Measurements from ENCODE around the gene LSM3. TPM values are rescaled to one million over a fixed set of nuclear protein-coding genes. Genes with fewer than 3 reads are reported as not detected.

LSM3 gene
- total and polyA plus RNA-seq, 9 of the 15 experiments (the other 6 are each of a cell fraction or from before 2014, with no cell fraction given), result 33.8 to 203 (median 61.2) TPM

DNA sequence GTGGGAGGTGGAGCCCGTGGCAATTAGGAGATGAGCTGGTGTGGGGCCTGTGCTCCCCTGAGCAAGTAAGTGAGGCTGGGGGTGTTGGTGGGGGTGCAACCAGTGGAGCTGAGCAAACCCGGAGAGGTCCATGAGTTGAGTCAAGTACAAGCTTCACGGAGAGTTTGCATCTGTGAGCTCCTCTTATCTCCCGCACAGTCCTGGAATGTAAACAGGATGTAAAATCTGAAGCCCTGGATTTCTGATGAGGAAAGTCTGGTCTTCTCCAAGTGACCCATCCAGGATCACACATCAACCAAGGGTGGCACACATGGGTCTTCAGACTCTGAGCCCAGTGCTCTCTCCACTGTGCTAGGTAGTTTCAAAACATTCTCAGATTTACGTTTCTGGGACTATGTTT is 67.8 kb downstream of the LSM3 start:
- Histone ChIP-seq H4K20me1 (replicated peaks; ENCODE audit: control insufficient read depth, insufficient read depth, low read length) (no peaks in the 10 kb centered on the region), H3K27me3 (ENCODE audit: control insufficient read depth in 2 of 2, insufficient read depth in 2 of 2, low read length in 2 of 2) (no peaks in the 10 kb centered on the region), H3K9me3 (replicated peaks; ENCODE audit: control insufficient read depth, insufficient read depth, low read depth, low read length) (no peaks in the 10 kb centered on the region), H3K4me3 (no peak overlapping the region), H3K27ac (ENCODE audit: extremely low read depth, low read depth, low read length) (no peak overlapping the region), H3K9ac (ENCODE audit: insufficient read depth in 1 of 2, low read depth in 2 of 2, low read length in 2 of 2) (peak overlapping the region in 1 of 2 experiments; percentile 69; a peak in 2 of 4 replicates), H3K4me2 (ENCODE audit: insufficient read depth, low read length) (no peak overlapping the region), H3K79me2 (ENCODE audit: control insufficient read depth, insufficient read depth, low read length) (no peaks in the 10 kb centered on the region; the same call in 2 of the 3 replicates), H3K36me3 (ENCODE audit: control insufficient read depth, insufficient read depth, low read length) (no peaks in the 10 kb centered on the region; the same call in 2 of the 3 replicates), H3K4me1 (replicated peaks in 1 of 2; ENCODE audit: control insufficient read depth in 2 of 2, insufficient read depth in 2 of 2, low read length in 2 of 2) (peaks cover 29 to 36% of the 10 kb centered on the region in 2 experiments), H3K9me1 (ENCODE audit: control insufficient read depth, insufficient read depth, low read length) (no peaks in the 10 kb centered on the region), H2AFZ (ENCODE audit: low read depth, low read length) (peak overlapping the region; percentile 40; the same call in 1 of the 2 replicates)
- BruUV-seq (replicated peaks), result no TSS peak
- intact Hi-C loops (cut with micrococcal nuclease) (no loop called here), in situ Hi-C loops (cut with MboI) (no loop called here)
- ATAC-seq (peak; percentile 26), FAIRE-seq (peak; percentile 19), DNase-seq (ENCODE audit: extremely low read depth in 1 of 4, low spot score in 3 of 4) (no peak)
- CTCF ChIA-PET (ENCODE audit: low intra/inter-chr PET ratio), result no interaction called here
- POLR2A ChIA-PET, result interaction anchor here (1.2 to 1.8 kb wide), 2 partner anchors 11 to 67 kb away, joined by 6 to 7 read pairs; no protein-coding TSS in a partner anchor
- 35% methylated on average over 5 of the region's 5 CpGs for WGBS (ENCODE audit: insufficient coverage, low coverage, missing lambda C conversion rate)
- TF ChIP-seq MEIS2 (IDR thresholded peaks at IDR 0.05; ENCODE audit: partially characterized antibody) (no peak), ZNF212 (CRISPR knock-in tag; IDR thresholded peaks at IDR 0.05) (no peak), KDM1A (IDR thresholded peaks at IDR 0.05) (peak in 1 of 2 experiments; percentile 48; a peak in 2 of 4 replicates), POLR2G (IDR thresholded peaks at IDR 0.05; ENCODE audit: low read depth, low read length) (0 out of 2 replicates have a peak, but pooled peaks have one; percentile 44), DMBX1 (CRISPR knock-in tag; IDR thresholded peaks at IDR 0.05; ENCODE audit: borderline replicate concordance) (peak; percentile 51; the same call in 1 of the 2 replicates), TEAD4 (IDR thresholded peaks at IDR 0.05; ENCODE audit: low read length) (peak; percentile 42; the same call in 1 of the 2 replicates), TEAD4 (CRISPR knock-in tag; IDR thresholded peaks at IDR 0.05; ENCODE audit: borderline replicate concordance) (no peak), JUND (IDR thresholded peaks at IDR 0.05; ENCODE audit: borderline replicate concordance, low read depth, low read length) (no peak), JUND (tag; IDR thresholded peaks at IDR 0.05; ENCODE audit: borderline replicate concordance, low read depth, low read length) (no peak), POLR2AphosphoS5 (IDR thresholded peaks at IDR 0.05; ENCODE audit: control insufficient read depth, insufficient read depth, low read depth, low read length) (no peak), MTA1 (IDR thresholded peaks at IDR 0.05; ENCODE audit: borderline replicate concordance) (no peak), TEAD1 (CRISPR knock-in tag; IDR thresholded peaks at IDR 0.05) (peak; percentile 65 to 88; a peak in 3 of 4 replicates), ZNF239 (CRISPR knock-in tag; IDR thresholded peaks at IDR 0.05) (no peak), TCFL5 (CRISPR knock-in tag; conservative IDR thresholded peaks at IDR 0.05) (no peak)
- TF ChIP-seq, protein P1, sequence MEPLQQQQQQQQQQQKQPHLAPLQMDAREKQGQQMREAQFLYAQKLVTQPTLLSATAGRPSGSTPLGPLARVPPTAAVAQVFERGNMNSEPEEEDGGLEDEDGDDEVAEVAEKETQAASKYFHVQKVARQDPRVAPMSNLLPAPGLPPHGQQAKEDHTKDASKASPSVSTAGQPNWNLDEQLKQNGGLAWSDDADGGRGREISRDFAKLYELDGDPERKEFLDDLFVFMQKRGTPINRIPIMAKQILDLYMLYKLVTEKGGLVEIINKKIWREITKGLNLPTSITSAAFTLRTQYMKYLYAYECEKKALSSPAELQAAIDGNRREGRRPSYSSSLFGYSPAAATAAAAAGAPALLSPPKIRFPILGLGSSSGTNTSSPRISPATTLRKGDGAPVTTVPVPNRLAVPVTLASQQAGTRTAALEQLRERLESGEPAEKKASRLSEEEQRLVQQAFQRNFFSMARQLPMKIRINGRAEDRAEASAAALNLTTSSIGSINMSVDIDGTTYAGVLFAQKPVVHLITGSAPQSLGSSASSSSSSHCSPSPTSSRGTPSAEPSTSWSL (CRISPR knock-in tag; IDR thresholded peaks at IDR 0.05; ENCODE audit: borderline replicate concordance), result no peak
- TF ChIP-seq, protein P2, sequence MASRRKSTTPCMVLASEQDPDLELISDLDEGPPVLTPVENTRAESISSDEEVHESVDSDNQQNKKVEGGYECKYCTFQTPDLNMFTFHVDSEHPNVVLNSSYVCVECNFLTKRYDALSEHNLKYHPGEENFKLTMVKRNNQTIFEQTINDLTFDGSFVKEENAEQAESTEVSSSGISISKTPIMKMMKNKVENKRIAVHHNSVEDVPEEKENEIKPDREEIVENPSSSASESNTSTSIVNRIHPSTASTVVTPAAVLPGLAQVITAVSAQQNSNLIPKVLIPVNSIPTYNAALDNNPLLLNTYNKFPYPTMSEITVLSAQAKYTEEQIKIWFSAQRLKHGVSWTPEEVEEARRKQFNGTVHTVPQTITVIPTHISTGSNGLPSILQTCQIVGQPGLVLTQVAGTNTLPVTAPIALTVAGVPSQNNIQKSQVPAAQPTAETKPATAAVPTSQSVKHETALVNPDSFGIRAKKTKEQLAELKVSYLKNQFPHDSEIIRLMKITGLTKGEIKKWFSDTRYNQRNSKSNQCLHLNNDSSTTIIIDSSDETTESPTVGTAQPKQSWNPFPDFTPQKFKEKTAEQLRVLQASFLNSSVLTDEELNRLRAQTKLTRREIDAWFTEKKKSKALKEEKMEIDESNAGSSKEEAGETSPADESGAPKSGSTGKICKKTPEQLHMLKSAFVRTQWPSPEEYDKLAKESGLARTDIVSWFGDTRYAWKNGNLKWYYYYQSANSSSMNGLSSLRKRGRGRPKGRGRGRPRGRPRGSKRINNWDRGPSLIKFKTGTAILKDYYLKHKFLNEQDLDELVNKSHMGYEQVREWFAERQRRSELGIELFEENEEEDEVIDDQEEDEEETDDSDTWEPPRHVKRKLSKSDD (conservative IDR thresholded peaks at IDR 0.05; ENCODE audit: low read length), result no peak
- TF ChIP-seq, protein P3, sequence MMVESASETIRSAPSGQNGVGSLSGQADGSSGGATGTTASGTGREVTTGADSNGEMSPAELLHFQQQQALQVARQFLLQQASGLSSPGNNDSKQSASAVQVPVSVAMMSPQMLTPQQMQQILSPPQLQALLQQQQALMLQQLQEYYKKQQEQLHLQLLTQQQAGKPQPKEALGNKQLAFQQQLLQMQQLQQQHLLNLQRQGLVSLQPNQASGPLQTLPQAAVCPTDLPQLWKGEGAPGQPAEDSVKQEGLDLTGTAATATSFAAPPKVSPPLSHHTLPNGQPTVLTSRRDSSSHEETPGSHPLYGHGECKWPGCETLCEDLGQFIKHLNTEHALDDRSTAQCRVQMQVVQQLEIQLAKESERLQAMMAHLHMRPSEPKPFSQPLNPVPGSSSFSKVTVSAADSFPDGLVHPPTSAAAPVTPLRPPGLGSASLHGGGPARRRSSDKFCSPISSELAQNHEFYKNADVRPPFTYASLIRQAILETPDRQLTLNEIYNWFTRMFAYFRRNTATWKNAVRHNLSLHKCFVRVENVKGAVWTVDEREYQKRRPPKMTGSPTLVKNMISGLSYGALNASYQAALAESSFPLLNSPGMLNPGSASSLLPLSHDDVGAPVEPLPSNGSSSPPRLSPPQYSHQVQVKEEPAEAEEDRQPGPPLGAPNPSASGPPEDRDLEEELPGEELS (CRISPR knock-in tag; IDR thresholded peaks at IDR 0.05; ENCODE audit: borderline replicate concordance), result no peak

Data from K562 (cell line).